Measurements from ENCODE around the gene STARD7.

STARD7 gene

DNA sequence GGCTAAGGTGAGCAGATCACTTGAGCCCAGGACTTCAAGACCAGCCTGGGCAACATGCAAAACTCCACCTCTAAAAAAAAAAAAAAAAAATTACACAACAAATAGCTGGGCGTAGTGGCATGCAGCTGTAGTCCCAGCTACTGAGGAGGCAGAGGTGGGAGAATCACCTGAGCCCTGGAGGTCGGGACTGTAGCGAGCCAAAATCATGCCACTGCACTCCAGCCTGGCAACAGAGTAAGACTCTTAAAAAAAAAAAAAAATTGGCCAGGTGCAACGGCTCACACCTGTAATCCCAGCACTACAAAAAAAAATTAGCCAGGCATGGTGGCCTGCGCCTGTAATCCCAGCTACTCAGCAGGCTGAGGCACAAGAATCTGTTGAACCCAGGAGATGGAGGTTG is 7.3 kb downstream of the STARD7 start:
- H3K27me3 ChIP-seq (replicated peaks; ENCODE audit: control insufficient read depth, insufficient read depth, low read length, poor library complexity, severe bottlenecking) = no peaks in the 10 kb centered on the region
- H3K4me1 ChIP-seq (ENCODE audit: control insufficient read depth, insufficient read depth, low read length, poor library complexity, severe bottlenecking) = peaks cover 24% of the 10 kb centered on the region
- no peak for DNase-seq
- no peak overlapping the region for H3K27ac ChIP-seq (ENCODE audit: insufficient read depth, low read length, poor library complexity, severe bottlenecking)
- no peak overlapping the region for H3K4me3 ChIP-seq (ENCODE audit: insufficient read depth, low read depth, low read length, poor library complexity, severe bottlenecking)
- H3K36me3 ChIP-seq (ENCODE audit: control insufficient read depth, insufficient read depth, low read length) = no peaks in the 10 kb centered on the region
- H3K9me3 ChIP-seq (ENCODE audit: control insufficient read depth, low read length) = no peaks in the 10 kb centered on the region

DNA sequence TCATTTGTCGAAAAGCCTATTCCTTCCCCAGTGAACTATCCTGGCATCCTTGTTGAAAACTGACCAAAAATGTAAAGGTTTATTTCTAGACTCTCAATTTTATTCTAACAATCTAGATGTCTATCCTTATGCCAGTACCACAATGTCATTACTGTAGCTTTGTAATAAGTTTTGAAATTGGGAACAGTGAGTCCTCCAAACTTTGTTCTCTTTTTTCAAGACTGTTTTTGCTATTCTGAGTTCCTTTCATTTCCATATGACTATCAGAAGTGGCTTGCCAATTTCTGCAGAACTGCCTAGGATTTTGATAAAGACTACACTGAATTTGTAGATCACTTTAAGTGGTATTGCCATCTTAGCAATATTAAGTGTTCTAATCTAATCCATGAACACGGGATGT is 9.7 kb downstream of the STARD7 start:
- no peak overlapping the region for H3K4me3 ChIP-seq (ENCODE audit: insufficient read depth, low read depth, low read length, poor library complexity, severe bottlenecking)
- no peak overlapping the region for H3K27ac ChIP-seq (ENCODE audit: insufficient read depth, low read length, poor library complexity, severe bottlenecking)
- H3K27me3 ChIP-seq (replicated peaks; ENCODE audit: control insufficient read depth, insufficient read depth, low read length, poor library complexity, severe bottlenecking) = no peaks in the 10 kb centered on the region
- no peak for DNase-seq
- peaks cover 15% of the 10 kb centered on the region for H3K4me1 ChIP-seq (ENCODE audit: control insufficient read depth, insufficient read depth, low read length, poor library complexity, severe bottlenecking)
- peaks cover 17% of the 10 kb centered on the region for H3K36me3 ChIP-seq (ENCODE audit: control insufficient read depth, insufficient read depth, low read length)
- no peaks in the 10 kb centered on the region for H3K9me3 ChIP-seq (ENCODE audit: control insufficient read depth, low read length)

GRCh38 chr2:96197546-96198255 is 10.9 kb downstream of the STARD7 start:
- Histone ChIP-seq H3K9me3 (ENCODE audit: control insufficient read depth, low read length) (no peaks in the 10 kb centered on the region), H3K27ac (ENCODE audit: insufficient read depth, low read length, poor library complexity, severe bottlenecking) (no peak overlapping the region), H3K27me3 (replicated peaks; ENCODE audit: control insufficient read depth, insufficient read depth, low read length, poor library complexity, severe bottlenecking) (no peaks in the 10 kb centered on the region), H3K36me3 (ENCODE audit: control insufficient read depth, insufficient read depth, low read length) (peaks cover 29% of the 10 kb centered on the region), H3K4me1 (ENCODE audit: control insufficient read depth, insufficient read depth, low read length, poor library complexity, severe bottlenecking) (peaks cover 9% of the 10 kb centered on the region), H3K4me3 (ENCODE audit: insufficient read depth, low read depth, low read length, poor library complexity, severe bottlenecking) (no peak overlapping the region)
- DNase-seq = no peak

DNA sequence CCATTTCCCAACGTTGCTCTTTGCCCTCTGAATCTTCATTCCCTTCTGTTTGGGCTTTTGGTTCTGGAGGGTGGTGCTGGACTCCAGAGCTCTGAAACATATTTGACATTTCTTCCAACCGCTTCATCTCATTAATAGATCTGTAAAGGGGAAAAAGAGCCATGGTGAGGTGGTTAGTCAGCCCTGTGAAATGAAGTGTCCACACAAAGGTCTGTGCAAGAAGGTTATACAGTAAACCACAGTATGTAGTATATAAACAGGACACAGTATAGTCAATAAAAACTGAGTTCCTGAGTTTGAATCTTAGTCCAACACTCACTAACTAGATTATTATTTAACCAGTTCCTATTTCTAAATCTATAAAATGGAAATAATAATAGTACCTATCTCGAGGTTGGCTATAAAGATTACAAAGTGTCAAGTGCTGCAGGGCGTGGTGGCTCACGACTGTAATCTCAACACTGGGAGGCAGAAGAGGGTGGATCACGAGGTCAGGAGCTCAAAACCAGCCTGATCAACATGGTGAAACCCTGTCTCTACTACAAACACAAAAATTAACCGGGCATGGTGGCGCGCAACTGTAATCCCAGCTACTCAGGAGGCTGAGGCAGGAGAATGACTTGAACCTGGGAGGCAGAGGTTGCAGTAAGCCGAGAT is 13.1 kb downstream of the STARD7 start:
- H3K36me3 ChIP-seq (ENCODE audit: control insufficient read depth, insufficient read depth, low read length) = peaks cover 50% of the 10 kb centered on the region

DNA sequence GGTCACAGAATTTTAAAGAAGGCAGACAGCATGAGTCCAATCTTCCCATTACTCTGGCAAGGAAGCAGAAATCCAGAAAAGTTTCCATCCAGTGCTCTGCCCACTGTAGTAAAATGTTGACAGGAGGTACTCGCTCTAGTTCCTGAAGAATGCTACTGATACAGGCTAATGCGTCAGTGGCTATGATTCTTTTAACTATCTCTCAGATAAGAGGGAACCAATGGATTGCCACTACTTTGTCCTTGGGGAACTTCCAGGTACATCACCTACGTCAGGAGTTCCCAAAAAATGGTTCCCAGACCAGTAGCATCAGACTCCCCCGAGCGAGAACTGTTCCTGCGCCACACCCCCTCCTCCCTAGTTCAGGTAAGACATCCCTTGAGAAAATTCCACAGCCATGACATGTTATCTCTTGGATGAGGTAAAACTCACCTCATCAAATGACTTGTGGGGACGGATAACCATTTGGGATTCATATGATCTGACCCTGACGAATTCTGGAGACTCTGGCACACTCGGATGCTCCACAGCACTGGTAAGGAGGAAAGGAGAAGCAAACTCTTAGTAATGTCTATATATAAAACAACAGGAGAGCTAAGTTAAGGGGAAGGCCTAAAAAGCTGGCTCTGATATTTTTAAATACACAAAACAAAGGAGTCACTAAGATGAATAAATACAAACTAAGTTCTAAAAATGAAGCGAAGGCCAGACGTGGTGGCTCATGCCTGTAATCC is 16.5 kb downstream of the STARD7 start:
- no peak overlapping the region for H3K4me3 ChIP-seq (ENCODE audit: insufficient read depth, low read depth, low read length, poor library complexity, severe bottlenecking)
- peaks cover 69% of the 10 kb centered on the region for H3K36me3 ChIP-seq (ENCODE audit: control insufficient read depth, insufficient read depth, low read length)
- no peak overlapping the region for H3K27ac ChIP-seq (ENCODE audit: insufficient read depth, low read length, poor library complexity, severe bottlenecking)
- no peaks in the 10 kb centered on the region for H3K4me1 ChIP-seq (ENCODE audit: control insufficient read depth, insufficient read depth, low read length, poor library complexity, severe bottlenecking)
- no peaks in the 10 kb centered on the region for H3K9me3 ChIP-seq (ENCODE audit: control insufficient read depth, low read length)
- no peaks in the 10 kb centered on the region for H3K27me3 ChIP-seq (replicated peaks; ENCODE audit: control insufficient read depth, insufficient read depth, low read length, poor library complexity, severe bottlenecking)
- DNase-seq = no peak

More for the DNA sequence above, 13.1 kb downstream of the STARD7 start:
- no peak overlapping the region for H3K27ac ChIP-seq (ENCODE audit: insufficient read depth, low read length, poor library complexity, severe bottlenecking)
- no peaks in the 10 kb centered on the region for H3K4me1 ChIP-seq (ENCODE audit: control insufficient read depth, insufficient read depth, low read length, poor library complexity, severe bottlenecking)
- H3K4me3 ChIP-seq (ENCODE audit: insufficient read depth, low read depth, low read length, poor library complexity, severe bottlenecking) = no peak overlapping the region
- DNase-seq = no peak
- no peaks in the 10 kb centered on the region for H3K27me3 ChIP-seq (replicated peaks; ENCODE audit: control insufficient read depth, insufficient read depth, low read length, poor library complexity, severe bottlenecking)
- no peaks in the 10 kb centered on the region for H3K9me3 ChIP-seq (ENCODE audit: control insufficient read depth, low read length)

- peaks cover 76% of the 10 kb centered on the region for H3K36me3 ChIP-seq (ENCODE audit: control insufficient read depth, insufficient read depth, low read length)
These were observed 19.7 kb downstream of the STARD7 start for GRCh38 chr2:96188821-96189526.

DNA sequence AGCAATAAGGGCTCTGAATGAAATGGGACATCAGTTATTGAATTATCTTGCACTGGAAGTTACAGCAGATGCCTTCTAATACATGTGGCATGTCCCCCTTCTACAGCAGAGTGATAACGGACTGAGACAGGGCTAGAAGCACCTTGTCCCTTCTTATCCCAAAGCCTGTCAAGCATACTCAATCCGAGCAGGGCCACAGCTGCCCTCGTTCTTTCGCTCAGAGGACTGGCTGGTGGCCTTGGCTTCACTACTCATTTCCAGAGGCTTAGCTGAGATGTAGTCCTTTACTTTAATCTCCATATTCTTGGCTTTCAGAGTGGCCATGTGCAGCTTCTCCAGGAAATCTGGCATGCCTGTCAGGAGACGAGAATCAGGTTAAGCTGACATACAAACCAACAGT is 22.1 kb downstream of the STARD7 start:
- no peaks in the 10 kb centered on the region for H3K4me1 ChIP-seq (ENCODE audit: control insufficient read depth, insufficient read depth, low read length, poor library complexity, severe bottlenecking)
- no peak overlapping the region for H3K4me3 ChIP-seq (ENCODE audit: insufficient read depth, low read depth, low read length, poor library complexity, severe bottlenecking)
- H3K27ac ChIP-seq (ENCODE audit: insufficient read depth, low read length, poor library complexity, severe bottlenecking) = no peak overlapping the region
- DNase-seq = no peak
- no peaks in the 10 kb centered on the region for H3K9me3 ChIP-seq (ENCODE audit: control insufficient read depth, low read length)
- no peaks in the 10 kb centered on the region for H3K27me3 ChIP-seq (replicated peaks; ENCODE audit: control insufficient read depth, insufficient read depth, low read length, poor library complexity, severe bottlenecking)
- H3K36me3 ChIP-seq (ENCODE audit: control insufficient read depth, insufficient read depth, low read length) = peaks cover 52% of the 10 kb centered on the region

More at GRCh38 chr2:96188821-96189526, 19.7 kb downstream of the STARD7 start:
- Histone ChIP-seq H3K9me3 (ENCODE audit: control insufficient read depth, low read length) (no peaks in the 10 kb centered on the region), H3K27ac (ENCODE audit: insufficient read depth, low read length, poor library complexity, severe bottlenecking) (no peak overlapping the region), H3K4me3 (ENCODE audit: insufficient read depth, low read depth, low read length, poor library complexity, severe bottlenecking) (no peak overlapping the region), H3K4me1 (ENCODE audit: control insufficient read depth, insufficient read depth, low read length, poor library complexity, severe bottlenecking) (no peaks in the 10 kb centered on the region), H3K27me3 (replicated peaks; ENCODE audit: control insufficient read depth, insufficient read depth, low read length, poor library complexity, severe bottlenecking) (no peaks in the 10 kb centered on the region)
- DNase-seq = no peak

DNA sequence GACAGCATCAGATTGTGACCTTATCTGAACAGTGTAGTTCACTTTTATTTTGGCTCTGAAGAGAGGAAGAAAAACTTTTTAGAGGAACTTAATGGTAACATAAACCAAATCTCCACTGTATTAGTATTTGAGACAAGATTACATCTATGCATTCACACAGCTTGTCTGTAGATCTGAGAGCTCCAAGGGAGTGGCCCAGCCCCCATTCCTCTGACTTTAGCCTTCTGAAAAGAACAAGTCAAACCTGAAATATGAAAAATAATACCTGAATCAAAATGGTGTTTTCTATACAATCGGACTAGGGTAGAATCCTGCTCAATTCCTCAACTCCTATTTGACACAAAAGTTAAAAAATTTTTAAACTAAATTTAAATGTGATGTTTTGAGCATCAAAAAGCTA is 23.1 kb downstream of the STARD7 start:
- no peaks in the 10 kb centered on the region for H3K27me3 ChIP-seq (replicated peaks; ENCODE audit: control insufficient read depth, insufficient read depth, low read length, poor library complexity, severe bottlenecking)
- H3K36me3 ChIP-seq (ENCODE audit: control insufficient read depth, insufficient read depth, low read length) = peaks cover 42% of the 10 kb centered on the region
- no peaks in the 10 kb centered on the region for H3K4me1 ChIP-seq (ENCODE audit: control insufficient read depth, insufficient read depth, low read length, poor library complexity, severe bottlenecking)
- H3K27ac ChIP-seq (ENCODE audit: insufficient read depth, low read length, poor library complexity, severe bottlenecking) = no peak overlapping the region
- H3K9me3 ChIP-seq (ENCODE audit: control insufficient read depth, low read length) = no peaks in the 10 kb centered on the region
- no peak overlapping the region for H3K4me3 ChIP-seq (ENCODE audit: insufficient read depth, low read depth, low read length, poor library complexity, severe bottlenecking)
- no peak for DNase-seq

- H3K27ac ChIP-seq (ENCODE audit: insufficient read depth, low read length, poor library complexity, severe bottlenecking) = no peak overlapping the region
These were observed 23.6 kb downstream of the STARD7 start for GRCh38 chr2:96184989-96185388.

More at GRCh38 chr2:96184989-96185388, 23.6 kb downstream of the STARD7 start:
- no peak overlapping the region for H3K4me3 ChIP-seq (ENCODE audit: insufficient read depth, low read depth, low read length, poor library complexity, severe bottlenecking)
- no peaks in the 10 kb centered on the region for H3K9me3 ChIP-seq (ENCODE audit: control insufficient read depth, low read length)
- H3K27me3 ChIP-seq (replicated peaks; ENCODE audit: control insufficient read depth, insufficient read depth, low read length, poor library complexity, severe bottlenecking) = no peaks in the 10 kb centered on the region
- no peak for DNase-seq
- H3K4me1 ChIP-seq (ENCODE audit: control insufficient read depth, insufficient read depth, low read length, poor library complexity, severe bottlenecking) = no peaks in the 10 kb centered on the region
- H3K36me3 ChIP-seq (ENCODE audit: control insufficient read depth, insufficient read depth, low read length) = peaks cover 37% of the 10 kb centered on the region
